Keratinocyte (primary cell): ENCODE measurements around the gene ARID5B. TPM values are rescaled to one million over a fixed set of nuclear protein-coding genes. Genes with fewer than 3 reads are reported as not detected.

Experiments used
- DNase-seq: peaks from one replicate; pipeline ENCODE4 v3.0.0-alpha.2; 2011; ENCODE audit warnings: low read depth, missing footprints, low spot score
- FAIRE-seq: peaks from 2 replicates; lab custom pipeline; 2011; peaks lifted over from hg19 to GRCh38; lab: Jason Lieb, UNC
- H2AFZ ChIP-seq: 2 replicates; pipeline ENCODE4 v1.6.0; 2012; ENCODE audit warnings: low read length, control low read depth, inconsistent platforms; ENCODE audit not compliant: control insufficient read depth
- H3K27ac ChIP-seq: 2 replicates; pipeline ENCODE4 v1.5.1; 2011; ENCODE audit warnings: low read length; ENCODE audit not compliant: control insufficient read depth, insufficient read depth
- H3K27me3 ChIP-seq: 3 replicates; pipeline ENCODE4 v1.6.0; 2011; ENCODE audit warnings: low read length; ENCODE audit not compliant: control insufficient read depth, insufficient read depth; ENCODE audit errors: extremely low read depth
- H3K36me3 ChIP-seq, 2 experiments: 2 replicates in 1 of 2; 3 replicates in 1 of 2; pipeline ENCODE4 v1.5.1; 2011; ENCODE audit warnings: low read length in 2 of 2, mild to moderate bottlenecking in 1 of 2; ENCODE audit not compliant: control insufficient read depth in 2 of 2, insufficient read depth in 2 of 2; ENCODE audit errors: extremely low read depth in 1 of 2
- H3K4me1 ChIP-seq: 3 replicates; pipeline ENCODE4 v1.5.1; 2011; ENCODE audit warnings: low read length; ENCODE audit not compliant: control insufficient read depth, insufficient read depth; ENCODE audit errors: extremely low read depth
- H3K4me2 ChIP-seq: 3 replicates; pipeline ENCODE4 v1.6.0; 2011; ENCODE audit warnings: low read depth, low read length; ENCODE audit not compliant: control insufficient read depth, insufficient read depth; ENCODE audit errors: extremely low read depth
- H3K4me3 ChIP-seq, 3 experiments: fragments of 200-600 bp in 1 of 3; sonication (generic) in 1 of 3; 2 replicates in 2 of 3; 3 replicates in 1 of 3; pipeline ENCODE4 v1.5.1; 2011 to 2016; ENCODE audit warnings: low read length in 3 of 3, mild to moderate bottlenecking in 3 of 3, control low read depth in 2 of 3, inconsistent platforms in 1 of 3, low read depth in 1 of 3, mixed read lengths in 1 of 3, mixed run types in 1 of 3, moderate library complexity in 1 of 3; ENCODE audit not compliant: control insufficient read depth in 2 of 3, insufficient read depth in 2 of 3; ENCODE audit errors: extremely low read depth in 1 of 3
- H3K79me2 ChIP-seq: 2 replicates; pipeline ENCODE4 v1.6.0; 2012; ENCODE audit warnings: low read length; ENCODE audit not compliant: control insufficient read depth, insufficient read depth
- H3K9ac ChIP-seq: 3 replicates; pipeline ENCODE4 v1.6.0; 2011; ENCODE audit warnings: low read length; ENCODE audit not compliant: control insufficient read depth, insufficient read depth; ENCODE audit errors: extremely low read depth
- H3K9me1 ChIP-seq: 3 replicates; pipeline ENCODE4 v1.6.0; 2011; ENCODE audit warnings: low read length; ENCODE audit not compliant: control insufficient read depth, insufficient read depth; ENCODE audit errors: extremely low read depth
- H3K9me3 ChIP-seq: 2 replicates; pipeline ENCODE4 v1.5.1; 2012; ENCODE audit warnings: low read depth, low read length; ENCODE audit not compliant: control insufficient read depth
- H4K20me1 ChIP-seq: 3 replicates; pipeline ENCODE4 v1.6.0; 2011; ENCODE audit warnings: low read length; ENCODE audit not compliant: control insufficient read depth, insufficient read depth; ENCODE audit errors: extremely low read depth
- EZH2 ChIP-seq: IDR thresholded peaks from one replicate; pipeline ENCODE4 v1.6.1; 2012; ENCODE audit warnings: inconsistent platforms, mild to moderate bottlenecking, low read length, moderate library complexity
- dilution Hi-C: fragments of 300-500 bp; cut with MboI; formaldehyde crosslinking; loops from one replicate; pipeline ENCODE4 v1.7.0; 2020; ENCODE audit warnings: low sequenced_read_pairs; ENCODE audit not compliant: extremely low pct_ligation_motif_present
- polyA plus RNA-seq, 5 experiments: library from polyadenylated mRNA; depleted of rRNA in 3 of 5; stranded (reverse) in 3 of 5; stranded (forward) in 1 of 5; unstranded in 1 of 5; fragments of >200 nt; gene quantifications; 1 replicate in 1 of 5; 2 replicates in 3 of 5; 3 replicates in 1 of 5; pipeline versions ENCODE4 v1.2.1 to v1.2.3, GENCODE V29; 2011 to 2012; ENCODE audit warnings: missing spikeins in 2 of 5, low read depth in 1 of 5, low replicate concordance in 1 of 5
- TF ChIP-seq, protein P1 (sequence below), 3 experiments: IDR thresholded peaks in 1 of 3; conservative IDR thresholded peaks in 1 of 3; optimal IDR thresholded peaks in 1 of 3; 2 replicates in 2 of 3; 3 replicates in 1 of 3; pipeline versions ENCODE3 to v1.5.1; 2011; ENCODE audit warnings: low read length in 3 of 3, mild to moderate bottlenecking in 3 of 3, moderate library complexity in 2 of 3, control low read depth in 1 of 3, inconsistent platforms in 1 of 3; ENCODE audit not compliant: insufficient read depth in 2 of 3; ENCODE audit errors: extremely low read depth in 1 of 3

ARID5B gene
- polyA plus RNA-seq, 1 donor (not counting 4 experiments of a cell fraction or from before 2014, with no cell fraction given): 7.0 TPM

DNA sequence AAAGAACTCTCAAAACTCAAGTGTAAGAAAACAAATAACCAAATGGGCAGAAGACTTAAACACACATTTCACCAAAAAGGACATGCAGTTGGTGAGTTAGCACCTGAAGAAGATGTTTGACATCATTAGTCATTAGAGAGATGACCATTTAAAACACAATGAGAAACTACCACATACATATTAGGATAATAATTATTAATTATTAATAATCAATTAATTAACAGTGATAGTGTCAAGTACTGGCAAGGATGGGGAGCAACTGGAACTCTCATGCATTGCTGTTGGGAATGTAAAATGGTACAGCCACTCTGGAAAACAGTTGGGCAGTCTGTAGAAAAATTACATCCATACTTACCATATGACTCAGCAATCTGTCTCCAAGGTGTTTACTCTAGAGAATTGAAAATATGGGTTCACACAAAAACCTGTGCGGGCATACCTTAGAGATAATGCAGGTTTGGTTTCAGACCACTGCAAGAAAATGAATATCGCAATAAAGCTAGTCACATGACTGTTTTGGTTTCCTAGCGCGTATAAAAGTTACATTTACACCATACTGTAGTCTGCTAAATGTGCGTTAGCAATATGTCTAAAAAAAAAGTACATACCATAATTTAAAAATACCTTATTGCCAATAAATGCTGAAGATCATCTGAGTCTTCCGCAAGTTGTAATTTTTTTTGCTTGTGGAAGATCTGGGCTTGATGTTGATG lies 30.3 kb downstream of the ARID5B start:
- no peaks in the 10 kb centered on the region for H3K9me3 ChIP-seq
- peaks cover 15% of the 10 kb centered on the region for H3K79me2 ChIP-seq
- H2AFZ ChIP-seq: no peak overlapping the region
- dilution Hi-C loops: no loop called here
- H3K4me1 ChIP-seq: peaks cover 9% of the 10 kb centered on the region
- FAIRE-seq (no peak), DNase-seq (no peak)
- no peaks in the 10 kb centered on the region for H3K27me3 ChIP-seq
- H3K9me1 ChIP-seq: no peaks in the 10 kb centered on the region
- H3K4me2 ChIP-seq: no peak overlapping the region
- no peaks in the 10 kb centered on the region for H4K20me1 ChIP-seq
- TF ChIP-seq, protein P1, sequence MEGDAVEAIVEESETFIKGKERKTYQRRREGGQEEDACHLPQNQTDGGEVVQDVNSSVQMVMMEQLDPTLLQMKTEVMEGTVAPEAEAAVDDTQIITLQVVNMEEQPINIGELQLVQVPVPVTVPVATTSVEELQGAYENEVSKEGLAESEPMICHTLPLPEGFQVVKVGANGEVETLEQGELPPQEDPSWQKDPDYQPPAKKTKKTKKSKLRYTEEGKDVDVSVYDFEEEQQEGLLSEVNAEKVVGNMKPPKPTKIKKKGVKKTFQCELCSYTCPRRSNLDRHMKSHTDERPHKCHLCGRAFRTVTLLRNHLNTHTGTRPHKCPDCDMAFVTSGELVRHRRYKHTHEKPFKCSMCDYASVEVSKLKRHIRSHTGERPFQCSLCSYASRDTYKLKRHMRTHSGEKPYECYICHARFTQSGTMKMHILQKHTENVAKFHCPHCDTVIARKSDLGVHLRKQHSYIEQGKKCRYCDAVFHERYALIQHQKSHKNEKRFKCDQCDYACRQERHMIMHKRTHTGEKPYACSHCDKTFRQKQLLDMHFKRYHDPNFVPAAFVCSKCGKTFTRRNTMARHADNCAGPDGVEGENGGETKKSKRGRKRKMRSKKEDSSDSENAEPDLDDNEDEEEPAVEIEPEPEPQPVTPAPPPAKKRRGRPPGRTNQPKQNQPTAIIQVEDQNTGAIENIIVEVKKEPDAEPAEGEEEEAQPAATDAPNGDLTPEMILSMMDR (optimal IDR thresholded peaks at IDR 0.05 in 1 of 3, IDR thresholded peaks at IDR 0.05 in 1 of 3, conservative IDR thresholded peaks at IDR 0.05 in 1 of 3; ENCODE audit: extremely low read depth in 1 of 3, insufficient read depth in 2 of 3, low read length in 3 of 3): no peak
- H3K27ac ChIP-seq: no peak overlapping the region
- peaks cover 0 to 1% of the 10 kb centered on the region in 2 experiments for H3K36me3 ChIP-seq
- no peak overlapping the region for H3K4me3 ChIP-seq
- H3K9ac ChIP-seq: no peak overlapping the region

DNA sequence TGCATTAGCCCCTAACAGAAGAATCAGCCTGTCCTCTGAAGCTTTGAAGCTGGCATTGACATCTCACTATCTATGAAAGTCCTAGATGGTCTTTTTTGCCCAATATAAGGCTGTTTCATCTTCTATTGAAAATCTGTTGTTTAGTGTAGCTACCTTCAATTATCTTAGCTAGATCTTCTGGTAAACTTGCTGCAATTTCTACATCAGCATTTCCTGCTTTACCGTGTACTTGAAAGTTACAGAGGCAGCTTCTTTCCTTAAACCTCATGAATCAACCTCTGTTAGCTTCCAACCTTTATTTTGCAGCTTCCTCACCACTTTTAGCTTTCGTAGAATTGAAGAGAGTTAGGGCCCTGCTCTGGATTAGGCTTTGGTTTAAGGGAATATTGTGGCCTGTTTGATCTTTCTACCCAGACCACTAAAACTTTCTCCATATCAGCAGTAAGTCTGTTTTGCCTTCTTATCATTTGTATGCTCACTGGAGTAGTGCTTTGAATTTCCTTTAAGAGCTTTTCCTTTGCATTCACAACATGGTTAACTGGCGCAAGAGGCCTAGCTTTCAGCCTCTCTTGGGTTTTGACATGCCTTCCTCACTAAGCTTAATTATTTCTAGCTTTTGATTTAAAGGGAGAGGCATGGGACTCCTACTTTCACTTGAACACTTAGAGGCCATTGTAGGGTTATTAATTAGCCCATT lies 32.5 kb downstream of the ARID5B start:
- Histone ChIP-seq H4K20me1 (no peaks in the 10 kb centered on the region), H3K79me2 (peaks cover 17% of the 10 kb centered on the region), H3K27me3 (no peaks in the 10 kb centered on the region), H3K36me3 (no peaks in the 10 kb centered on the region), H3K9me3 (no peaks in the 10 kb centered on the region), H3K27ac (no peak overlapping the region), H3K9me1 (no peaks in the 10 kb centered on the region), H3K4me3 (no peak overlapping the region), H2AFZ (no peak overlapping the region), H3K4me1 (peaks cover 31% of the 10 kb centered on the region), H3K9ac (no peak overlapping the region), H3K4me2 (no peak overlapping the region)
- no peak for TF ChIP-seq EZH2
- TF ChIP-seq, protein P1 (optimal IDR thresholded peaks at IDR 0.05 in 1 of 3, IDR thresholded peaks at IDR 0.05 in 1 of 3, conservative IDR thresholded peaks at IDR 0.05 in 1 of 3; ENCODE audit: extremely low read depth in 1 of 3, insufficient read depth in 2 of 3, low read length in 3 of 3): no peak
- FAIRE-seq (no peak), DNase-seq (no peak)
- dilution Hi-C loops: no loop called here
